GM23338 (cell line): ENCODE results near the gene WDR31. TPM values are rescaled to one million over a fixed set of nuclear protein-coding genes. Genes with fewer than 3 reads are reported as not detected.
"Not testable (repeated sequence)": the region's sequence is repeated elsewhere in the genome, so short reads cannot be mapped to it uniquely, and the experiment has no call there.

ENCODE experiments used
- ATAC-seq: fragments of 200-7000 bp; cut with Tn5 transposase; 3 replicates; pipeline ENCODE4 v1.9.1; 2020
- DNase-seq: peaks from one replicate; pipeline ENCODE4 v3.0.0-alpha.2; 2015; ENCODE audit warnings: low spot score
- H2AFZ ChIP-seq: fragments of 200-600 bp; sonication (generic); 2 replicates; pipeline ENCODE4 v1.8.0; 2016; ENCODE audit warnings: antibody characterized with exemption, mild to moderate bottlenecking, moderate library complexity
- H3F3A ChIP-seq: fragments of 200-600 bp; sonication (generic); replicated peaks from 2 replicates; pipeline ENCODE4 v1.8.0; 2017; ENCODE audit warnings: antibody characterized with exemption, mixed run types, low read depth
- H3K27ac ChIP-seq: fragments of 200-600 bp; sonication (generic); 2 replicates; pipeline ENCODE4 v1.6.1; 2016; ENCODE audit warnings: low read depth
- H3K27me3 ChIP-seq: fragments of 200-600 bp; sonication (generic); 2 replicates; pipeline ENCODE4 v1.8.0; 2016; ENCODE audit warnings: mild to moderate bottlenecking, mixed run types, moderate library complexity; ENCODE audit not compliant: insufficient read depth
- H3K36me3 ChIP-seq: fragments of 200-600 bp; sonication (generic); 2 replicates; pipeline ENCODE4 v1.8.0; 2016; ENCODE audit warnings: mild to moderate bottlenecking; ENCODE audit not compliant: insufficient read depth
- H3K4me1 ChIP-seq: fragments of 200-600 bp; sonication (generic); 2 replicates; pipeline ENCODE4 v1.8.0; 2016; ENCODE audit warnings: mild to moderate bottlenecking, moderate library complexity; ENCODE audit not compliant: insufficient read depth
- H3K4me2 ChIP-seq: fragments of 200-600 bp; sonication (generic); 2 replicates; pipeline ENCODE4 v1.7.1; 2017; ENCODE audit warnings: mixed run types
- H3K4me3 ChIP-seq: fragments of 200-600 bp; sonication (generic); 2 replicates; pipeline ENCODE4 v1.6.1; 2016; ENCODE audit warnings: mixed run types
- H3K79me2 ChIP-seq: fragments of 200-600 bp; sonication (generic); replicated peaks from 2 replicates; pipeline ENCODE4 v1.8.0; 2017; ENCODE audit warnings: mild to moderate bottlenecking; ENCODE audit not compliant: insufficient read depth
- H3K9me2 ChIP-seq: fragments of 200-600 bp; sonication (generic); 2 replicates; pipeline ENCODE4 v1.8.0; 2017; ENCODE audit not compliant: insufficient read depth
- H4K20me1 ChIP-seq: fragments of 200-600 bp; sonication (generic); replicated peaks from 2 replicates; pipeline ENCODE4 v1.8.0; 2017; ENCODE audit warnings: mild to moderate bottlenecking; ENCODE audit not compliant: insufficient read depth
- H3K27ac Mint-ChIP-seq: 2 replicates; pipeline ENCODE4 v1.8.0; 2020; ENCODE audit warnings: inconsistent platforms, mild to moderate bottlenecking, moderate library complexity, mixed read lengths
- H3K27me3 Mint-ChIP-seq: 3 replicates; pipeline ENCODE4 v1.8.0; 2022; ENCODE audit warnings: low read depth, mild to moderate bottlenecking, moderate library complexity, mixed read lengths, inconsistent platforms; ENCODE audit not compliant: insufficient read depth, poor library complexity
- H3K36me3 Mint-ChIP-seq: 3 replicates; pipeline ENCODE4 v1.8.0; 2021; ENCODE audit warnings: low read depth, mild to moderate bottlenecking, inconsistent platforms, moderate library complexity, mixed read lengths
- H3K4me1 Mint-ChIP-seq: 3 replicates; pipeline ENCODE4 v1.8.0; 2020; ENCODE audit warnings: mild to moderate bottlenecking, inconsistent platforms, mixed read lengths
- H3K4me3 Mint-ChIP-seq: 3 replicates; pipeline ENCODE4 v1.8.0; 2021; ENCODE audit warnings: moderate library complexity, mild to moderate bottlenecking, inconsistent platforms, mixed read lengths
- H3K9me3 Mint-ChIP-seq: 3 replicates; pipeline ENCODE4 v1.8.0; 2020; ENCODE audit warnings: moderate library complexity, mild to moderate bottlenecking, inconsistent platforms, mixed read lengths
- JUNB ChIP-seq: IDR thresholded peaks from one replicate; pipeline ENCODE4 v1.6.1; 2016; ENCODE audit warnings: antibody characterized with exemption; ENCODE audit not compliant: unreplicated experiment
- ZNF331 ChIP-seq: fragments of 250-450 bp; sonication (Bioruptor Pico); IDR thresholded peaks from 2 replicates; pipeline ENCODE4 v1.5.0; 2020; ENCODE audit warnings: low read depth, mild to moderate bottlenecking, moderate library complexity
- ZNF462 ChIP-seq: fragments of 250-450 bp; sonication (Bioruptor Pico); IDR thresholded peaks from 2 replicates; pipeline ENCODE4 v1.5.0; 2020; ENCODE audit warnings: mild to moderate bottlenecking, moderate library complexity
- polyA plus RNA-seq: library from polyadenylated mRNA; unstranded; fragments of >200 nt; fragmentation: Nextera tagmentation; extraction: Ambion mirVana; gene quantifications from 2 replicates; pipeline ENCODE4 v1.2.1, GENCODE V29; 2016
- total RNA-seq: library from RNA; depleted of rRNA; stranded (reverse); fragments of >200 nt; shearing (Covaris generic); gene quantifications from 2 replicates; pipeline ENCODE4 v1.2.3, GENCODE V29; 2014

The WDR31 gene
- total and polyA plus RNA-seq, 2 experiments from 2014 or later = 0.13 to 0.63 TPM

GRCh38 chr9:113380869-113381378 lies 40.8 kb upstream of the WDR31 start (continued):
- TF ChIP-seq ZNF462 (CRISPR knock-in tag) (no peak), ZNF331 (CRISPR knock-in tag) (no peak), JUNB (no peak)

GRCh38 chr9:113379829-113380210 lies 39.7 kb upstream of the WDR31 start:
- H3K4me3 Mint-ChIP-seq, H3K27me3 Mint-ChIP-seq, H2AFZ ChIP-seq, H3K9me2 ChIP-seq, H3K4me1 ChIP-seq, H3K4me2 ChIP-seq, ATAC-seq, H3K36me3 Mint-ChIP-seq, H3K79me2 ChIP-seq, H3K27ac ChIP-seq, H3K27ac Mint-ChIP-seq, H3K4me3 ChIP-seq, H3K27me3 ChIP-seq, H4K20me1 ChIP-seq, H3K9me3 Mint-ChIP-seq, H3K36me3 ChIP-seq, H3F3A ChIP-seq, DNase-seq: not testable (repeated sequence)
- H3K4me1 Mint-ChIP-seq = peaks cover 14% of the 10 kb centered on the region

GRCh38 chr9:113379094-113379828 lies 39.2 kb upstream of the WDR31 start:
- not testable (repeated sequence) for H3K27me3 ChIP-seq, DNase-seq, ATAC-seq, H3K79me2 ChIP-seq, H3K4me1 ChIP-seq, H3K9me3 Mint-ChIP-seq, H3K36me3 ChIP-seq, H3K4me2 ChIP-seq, H3K27ac Mint-ChIP-seq, H3K27me3 Mint-ChIP-seq, H3K4me3 Mint-ChIP-seq, H3K27ac ChIP-seq, H2AFZ ChIP-seq, H4K20me1 ChIP-seq, H3K9me2 ChIP-seq, H3F3A ChIP-seq, H3K4me3 ChIP-seq, H3K36me3 Mint-ChIP-seq
- peaks cover 14% of the 10 kb centered on the region for H3K4me1 Mint-ChIP-seq
